Measurements from ENCODE around the gene TAF3.

The TAF3 gene

GRCh38 chr10:7972367-7972766 lies 154.1 kb downstream of the TAF3 start:
- TF ChIP-seq EZH2phosphoT487 (IDR thresholded peaks at IDR 0.05; ENCODE audit: low read length) (no peak), EZH2 (optimal IDR thresholded peaks at IDR 0.05; ENCODE audit: low read depth, low read length) (no peak)
- TF ChIP-seq, protein P1, sequence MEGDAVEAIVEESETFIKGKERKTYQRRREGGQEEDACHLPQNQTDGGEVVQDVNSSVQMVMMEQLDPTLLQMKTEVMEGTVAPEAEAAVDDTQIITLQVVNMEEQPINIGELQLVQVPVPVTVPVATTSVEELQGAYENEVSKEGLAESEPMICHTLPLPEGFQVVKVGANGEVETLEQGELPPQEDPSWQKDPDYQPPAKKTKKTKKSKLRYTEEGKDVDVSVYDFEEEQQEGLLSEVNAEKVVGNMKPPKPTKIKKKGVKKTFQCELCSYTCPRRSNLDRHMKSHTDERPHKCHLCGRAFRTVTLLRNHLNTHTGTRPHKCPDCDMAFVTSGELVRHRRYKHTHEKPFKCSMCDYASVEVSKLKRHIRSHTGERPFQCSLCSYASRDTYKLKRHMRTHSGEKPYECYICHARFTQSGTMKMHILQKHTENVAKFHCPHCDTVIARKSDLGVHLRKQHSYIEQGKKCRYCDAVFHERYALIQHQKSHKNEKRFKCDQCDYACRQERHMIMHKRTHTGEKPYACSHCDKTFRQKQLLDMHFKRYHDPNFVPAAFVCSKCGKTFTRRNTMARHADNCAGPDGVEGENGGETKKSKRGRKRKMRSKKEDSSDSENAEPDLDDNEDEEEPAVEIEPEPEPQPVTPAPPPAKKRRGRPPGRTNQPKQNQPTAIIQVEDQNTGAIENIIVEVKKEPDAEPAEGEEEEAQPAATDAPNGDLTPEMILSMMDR (IDR thresholded peaks at IDR 0.05; ENCODE audit: low read length) = no peak
- no peaks in the 10 kb centered on the region for H3F3A ChIP-seq (ENCODE audit: insufficient read depth, low read length)
- no peak overlapping the region for H2AFZ ChIP-seq (ENCODE audit: low read length)
- no peaks in the 10 kb centered on the region for H3K4me1 ChIP-seq (ENCODE audit: low read length)
- H3K9me2 ChIP-seq (replicated peaks; ENCODE audit: insufficient read depth, low read length) = no peaks in the 10 kb centered on the region
- no peak for DNase-seq
- H3K27ac ChIP-seq (ENCODE audit: low read length) = no peak overlapping the region
- no peaks in the 10 kb centered on the region for H4K20me1 ChIP-seq (ENCODE audit: insufficient read depth, low read length)
- H3K36me3 ChIP-seq (replicated peaks; ENCODE audit: insufficient read depth, low read length) = no peaks in the 10 kb centered on the region
- H3K4me3 ChIP-seq (ENCODE audit: low read length) = no peak overlapping the region
- H3K27me3 ChIP-seq (replicated peaks; ENCODE audit: insufficient read depth, low read length) = no peaks in the 10 kb centered on the region
- H3K9ac ChIP-seq (ENCODE audit: low read length) = no peak overlapping the region
- no peaks in the 10 kb centered on the region for H3K9me3 ChIP-seq (replicated peaks; ENCODE audit: insufficient read depth, low read length)
- H3K79me2 ChIP-seq (ENCODE audit: low read length) = no peaks in the 10 kb centered on the region
- no peak overlapping the region for H3K4me2 ChIP-seq (ENCODE audit: low read depth, low read length)

- H3K4me1 ChIP-seq (ENCODE audit: low read length) = no peaks in the 10 kb centered on the region
- no peaks in the 10 kb centered on the region for H3K9me2 ChIP-seq (replicated peaks; ENCODE audit: insufficient read depth, low read length)
Observed at GRCh38 chr10:7980196-7980595, 161.9 kb downstream of the TAF3 start.

GRCh38 chr10:7982727-7983126 lies 164.4 kb downstream of the TAF3 start:
- TF ChIP-seq EZH2 (optimal IDR thresholded peaks at IDR 0.05; ENCODE audit: low read depth, low read length) = no peak
- TF ChIP-seq EZH2phosphoT487 (IDR thresholded peaks at IDR 0.05; ENCODE audit: low read length) = no peak
- H3K27ac ChIP-seq (ENCODE audit: low read length) = no peak overlapping the region
- no peaks in the 10 kb centered on the region for H3K79me2 ChIP-seq (ENCODE audit: low read length)
- no peak overlapping the region for H2AFZ ChIP-seq (ENCODE audit: low read length)
- no peaks in the 10 kb centered on the region for H3K9me3 ChIP-seq (replicated peaks; ENCODE audit: insufficient read depth, low read length)
- no peaks in the 10 kb centered on the region for H3K4me1 ChIP-seq (ENCODE audit: low read length)
- H4K20me1 ChIP-seq (ENCODE audit: insufficient read depth, low read length) = no peaks in the 10 kb centered on the region
- no peak overlapping the region for H3K4me2 ChIP-seq (ENCODE audit: low read depth, low read length)
- H3K27me3 ChIP-seq (replicated peaks; ENCODE audit: insufficient read depth, low read length) = no peaks in the 10 kb centered on the region
- H3K36me3 ChIP-seq (replicated peaks; ENCODE audit: insufficient read depth, low read length) = no peaks in the 10 kb centered on the region
- no peak overlapping the region for H3K4me3 ChIP-seq (ENCODE audit: low read length)
- DNase-seq = no peak
- no peaks in the 10 kb centered on the region for H3K9me2 ChIP-seq (replicated peaks; ENCODE audit: insufficient read depth, low read length)
- no peak overlapping the region for H3K9ac ChIP-seq (ENCODE audit: low read length)
- H3F3A ChIP-seq (ENCODE audit: insufficient read depth, low read length) = no peaks in the 10 kb centered on the region

More at GRCh38 chr10:7980196-7980595, 161.9 kb downstream of the TAF3 start:
- TF ChIP-seq EZH2 (optimal IDR thresholded peaks at IDR 0.05; ENCODE audit: low read depth, low read length) (no peak), EZH2phosphoT487 (IDR thresholded peaks at IDR 0.05; ENCODE audit: low read length) (no peak)
- TF ChIP-seq, protein P1 (IDR thresholded peaks at IDR 0.05; ENCODE audit: low read length) = no peak
- no peaks in the 10 kb centered on the region for H4K20me1 ChIP-seq (ENCODE audit: insufficient read depth, low read length)
- H2AFZ ChIP-seq (ENCODE audit: low read length) = no peak overlapping the region
- no peak overlapping the region for H3K27ac ChIP-seq (ENCODE audit: low read length)
- H3K9ac ChIP-seq (ENCODE audit: low read length) = no peak overlapping the region
- DNase-seq = no peak
- H3K4me2 ChIP-seq (ENCODE audit: low read depth, low read length) = no peak overlapping the region
- H3K36me3 ChIP-seq (replicated peaks; ENCODE audit: insufficient read depth, low read length) = no peaks in the 10 kb centered on the region
- H3K4me3 ChIP-seq (ENCODE audit: low read length) = no peak overlapping the region
- H3F3A ChIP-seq (ENCODE audit: insufficient read depth, low read length) = no peaks in the 10 kb centered on the region
- H3K27me3 ChIP-seq (replicated peaks; ENCODE audit: insufficient read depth, low read length) = no peaks in the 10 kb centered on the region
- H3K9me3 ChIP-seq (replicated peaks; ENCODE audit: insufficient read depth, low read length) = no peaks in the 10 kb centered on the region
- no peaks in the 10 kb centered on the region for H3K79me2 ChIP-seq (ENCODE audit: low read length)

GRCh38 chr10:7984325-7984724 lies 166.0 kb downstream of the TAF3 start:
- H3K79me2 ChIP-seq (ENCODE audit: low read length) = no peaks in the 10 kb centered on the region
- H2AFZ ChIP-seq (ENCODE audit: low read length) = no peak overlapping the region
- no peaks in the 10 kb centered on the region for H3K9me2 ChIP-seq (replicated peaks; ENCODE audit: insufficient read depth, low read length)
- TF ChIP-seq EZH2phosphoT487 (IDR thresholded peaks at IDR 0.05; ENCODE audit: low read length) (no peak), EZH2 (optimal IDR thresholded peaks at IDR 0.05; ENCODE audit: low read depth, low read length) (no peak)
- TF ChIP-seq, protein P1 (IDR thresholded peaks at IDR 0.05; ENCODE audit: low read length) = no peak
- H3K36me3 ChIP-seq (replicated peaks; ENCODE audit: insufficient read depth, low read length) = no peaks in the 10 kb centered on the region
- no peaks in the 10 kb centered on the region for H3K27me3 ChIP-seq (replicated peaks; ENCODE audit: insufficient read depth, low read length)
- H3K9ac ChIP-seq (ENCODE audit: low read length) = no peak overlapping the region
- H3K9me3 ChIP-seq (replicated peaks; ENCODE audit: insufficient read depth, low read length) = no peaks in the 10 kb centered on the region
- H3K27ac ChIP-seq (ENCODE audit: low read length) = no peak overlapping the region
- DNase-seq = no peak
- H3K4me3 ChIP-seq (ENCODE audit: low read length) = no peak overlapping the region
- H4K20me1 ChIP-seq (ENCODE audit: insufficient read depth, low read length) = no peaks in the 10 kb centered on the region
- no peaks in the 10 kb centered on the region for H3F3A ChIP-seq (ENCODE audit: insufficient read depth, low read length)
- H3K4me1 ChIP-seq (ENCODE audit: low read length) = no peaks in the 10 kb centered on the region
- no peak overlapping the region for H3K4me2 ChIP-seq (ENCODE audit: low read depth, low read length)
